Activated gamma-delta T cell treated with anti-CD3 and anti-CD28 coated beads, Interleukin-2, amount 50 U/mL, for 16 hours (primary cell): Measurements from ENCODE around the gene EYA4.

Experiments used
- DNase-seq: peaks from one replicate; pipeline ENCODE4 v3.0.0-alpha.2; 2020; ENCODE audit warnings: low read depth

EYA4 gene

GRCh38 chr6:133404151-133404550, 163.0 kb downstream of the EYA4 start:
- DNase-seq: no peak

GRCh38 chr6:133404728-133405127, 163.6 kb downstream of the EYA4 start:
- DNase-seq: no peak

- no peak for DNase-seq
These were observed 166.4 kb downstream of the EYA4 start for GRCh38 chr6:133407320-133408100.

DNA sequence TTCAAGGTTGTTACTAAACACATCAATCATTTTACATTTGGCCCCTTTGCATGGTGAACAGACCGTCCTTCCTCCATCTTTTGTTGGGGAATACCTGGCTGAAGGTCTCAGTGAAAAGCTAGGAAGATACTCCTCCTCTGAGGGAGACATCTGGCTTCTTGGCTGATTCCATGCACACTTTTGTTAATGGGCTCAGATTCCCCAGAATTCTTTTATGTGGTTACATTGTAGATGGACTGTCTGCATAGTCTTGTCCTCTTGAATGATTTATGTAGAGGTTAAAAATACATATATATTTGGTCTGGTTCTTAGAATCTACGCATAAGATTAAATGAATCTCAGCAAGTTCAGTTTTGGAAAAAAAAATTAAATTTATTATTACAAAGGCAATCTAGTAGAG, 167.0 kb downstream of the EYA4 start:
- DNase-seq: no peak

DNA sequence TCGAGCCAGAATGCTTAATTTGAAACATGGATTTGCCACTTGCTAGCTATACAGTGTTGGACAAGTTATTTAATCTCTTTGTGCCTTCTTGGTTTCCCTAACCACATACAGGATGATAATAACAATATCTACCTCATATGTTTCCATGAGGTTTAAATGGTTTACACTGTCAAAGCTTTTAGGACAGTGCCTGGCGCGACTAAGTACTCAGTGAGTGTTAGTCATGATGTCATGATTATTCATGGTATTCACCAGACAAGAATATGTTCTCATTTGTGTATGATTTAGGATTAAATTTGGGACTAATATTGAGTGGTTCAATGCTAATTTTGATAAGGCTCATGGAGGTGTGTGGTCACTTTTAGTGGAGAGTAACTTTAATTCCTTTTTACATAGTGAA, 167.4 kb downstream of the EYA4 start:
- no peak for DNase-seq

DNA sequence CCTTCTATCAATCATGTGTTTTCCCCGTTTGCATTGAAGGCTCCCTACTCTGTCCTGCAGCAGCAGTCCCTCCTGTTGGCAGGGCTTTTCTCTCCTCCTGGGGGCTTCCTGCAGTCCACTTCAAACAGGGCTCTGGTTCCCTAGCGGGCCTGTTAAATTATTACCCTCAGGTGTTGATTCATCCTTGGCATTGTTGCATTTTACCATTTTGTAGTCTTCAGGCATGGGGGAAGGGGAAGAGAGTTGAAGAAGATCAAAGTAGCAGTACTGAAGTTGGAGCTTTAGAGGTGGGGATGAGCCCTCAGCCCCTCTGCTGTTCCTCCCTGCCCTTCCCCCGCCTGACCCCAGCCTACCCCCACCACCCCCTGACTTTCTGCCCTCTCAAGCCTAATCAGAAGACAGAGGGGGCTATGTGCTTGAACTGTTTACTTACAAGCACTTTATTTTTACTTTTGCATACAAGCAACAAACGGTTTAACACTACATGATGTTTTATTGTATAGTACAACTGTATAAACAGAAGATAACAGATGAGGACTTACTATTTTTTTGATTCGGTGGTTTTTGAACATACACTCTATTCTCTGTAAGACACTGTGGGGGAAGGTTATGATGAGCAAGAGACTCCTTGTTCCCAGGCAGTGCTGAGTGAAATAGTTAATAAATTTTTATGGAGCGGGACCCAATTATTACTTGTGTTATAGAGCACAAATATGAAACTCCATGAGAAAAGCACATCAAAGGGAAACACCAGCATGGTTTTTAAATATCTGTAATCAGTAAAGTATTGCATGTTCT, 169.7 kb downstream of the EYA4 start:
- no peak for DNase-seq

DNA sequence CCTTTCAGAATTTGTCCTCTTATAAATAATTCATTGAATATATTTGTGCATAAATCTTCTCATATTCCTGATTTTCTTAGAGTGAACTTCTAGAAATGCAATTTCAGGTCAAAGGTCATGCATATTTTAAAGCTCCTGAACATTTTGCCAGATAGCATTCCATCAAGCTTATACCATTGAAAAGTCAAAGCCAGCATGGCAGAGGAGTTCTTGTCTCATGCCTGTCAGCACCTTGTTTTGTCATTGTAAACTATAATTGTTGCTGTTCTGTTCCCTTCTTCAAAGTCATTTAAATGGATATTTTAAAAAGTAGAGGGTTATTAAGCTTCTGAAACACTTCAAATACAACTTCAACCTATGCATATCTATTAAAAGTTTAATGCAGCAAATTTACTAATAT, 170.6 kb downstream of the EYA4 start:
- DNase-seq: no peak

DNA sequence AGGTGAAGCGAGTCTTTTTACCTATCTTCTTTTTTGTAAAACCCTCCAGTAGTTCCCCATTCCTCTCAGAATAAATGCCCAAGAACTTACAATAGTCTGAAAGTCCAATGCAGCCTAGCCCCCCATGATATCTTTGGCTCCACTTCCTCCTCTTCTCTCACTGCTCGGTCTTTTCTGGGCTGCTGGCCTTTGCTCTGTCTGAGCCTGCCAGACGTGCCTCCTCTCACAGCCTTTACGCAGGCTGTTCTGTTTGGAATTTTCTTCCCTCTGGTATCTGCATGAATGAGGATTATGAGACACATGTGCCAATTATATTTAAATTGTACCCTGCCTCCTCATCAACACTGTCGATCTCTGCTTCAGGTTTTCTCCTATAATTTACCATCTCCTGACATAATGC, 174.1 kb downstream of the EYA4 start:
- DNase-seq: no peak

- DNase-seq: no peak
These were observed 177.0 kb downstream of the EYA4 start for GRCh38 chr6:133418108-133418507.

- no peak for DNase-seq
These were observed 182.1 kb downstream of the EYA4 start for GRCh38 chr6:133423242-133423641.

DNA sequence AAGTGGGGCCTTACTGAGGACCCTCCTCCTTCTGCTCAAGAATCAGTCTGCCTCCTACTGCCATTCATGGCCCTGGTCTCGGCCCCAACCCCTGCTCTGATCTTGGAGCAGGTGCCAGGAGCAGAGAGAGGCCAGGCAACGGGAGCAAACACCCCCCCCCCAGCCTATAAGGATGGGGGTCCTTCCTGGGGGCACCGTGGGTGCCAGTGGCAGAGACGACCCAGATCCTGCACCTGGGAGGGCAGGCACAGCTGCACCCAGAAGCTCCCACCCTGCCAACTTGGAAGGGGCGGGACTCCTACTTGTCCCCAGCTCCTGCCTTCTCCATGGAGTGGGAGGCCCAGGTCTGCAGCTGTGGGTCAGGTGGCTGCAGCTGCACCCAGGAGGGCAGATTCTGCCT, 183.2 kb downstream of the EYA4 start:
- DNase-seq: no peak

GRCh38 chr6:133426038-133426437, 184.9 kb downstream of the EYA4 start:
- DNase-seq: no peak

- DNase-seq: no peak
These were observed 187.1 kb downstream of the EYA4 start for GRCh38 chr6:133428295-133428694.

DNA sequence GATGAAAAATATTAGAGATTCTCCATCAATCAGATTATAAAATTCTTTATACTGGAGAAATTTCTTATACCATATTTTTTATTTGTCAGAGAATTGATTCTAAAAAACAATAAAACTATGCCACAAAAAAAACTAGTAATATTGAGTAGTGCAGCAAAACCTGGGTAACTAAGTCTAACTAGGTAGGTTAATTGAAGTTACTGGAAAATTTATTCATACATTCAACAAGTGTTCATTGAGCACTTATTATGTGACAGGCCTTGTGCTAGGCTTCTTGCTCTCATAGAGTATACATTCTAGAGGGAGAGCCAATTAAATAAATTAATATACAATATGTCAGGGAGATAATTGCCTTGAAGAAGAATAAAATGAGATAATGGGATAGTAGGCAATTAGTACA, 189.4 kb downstream of the EYA4 start:
- DNase-seq: no peak

- DNase-seq: no peak
These were observed 189.9 kb downstream of the EYA4 start for GRCh38 chr6:133431031-133431430.

DNA sequence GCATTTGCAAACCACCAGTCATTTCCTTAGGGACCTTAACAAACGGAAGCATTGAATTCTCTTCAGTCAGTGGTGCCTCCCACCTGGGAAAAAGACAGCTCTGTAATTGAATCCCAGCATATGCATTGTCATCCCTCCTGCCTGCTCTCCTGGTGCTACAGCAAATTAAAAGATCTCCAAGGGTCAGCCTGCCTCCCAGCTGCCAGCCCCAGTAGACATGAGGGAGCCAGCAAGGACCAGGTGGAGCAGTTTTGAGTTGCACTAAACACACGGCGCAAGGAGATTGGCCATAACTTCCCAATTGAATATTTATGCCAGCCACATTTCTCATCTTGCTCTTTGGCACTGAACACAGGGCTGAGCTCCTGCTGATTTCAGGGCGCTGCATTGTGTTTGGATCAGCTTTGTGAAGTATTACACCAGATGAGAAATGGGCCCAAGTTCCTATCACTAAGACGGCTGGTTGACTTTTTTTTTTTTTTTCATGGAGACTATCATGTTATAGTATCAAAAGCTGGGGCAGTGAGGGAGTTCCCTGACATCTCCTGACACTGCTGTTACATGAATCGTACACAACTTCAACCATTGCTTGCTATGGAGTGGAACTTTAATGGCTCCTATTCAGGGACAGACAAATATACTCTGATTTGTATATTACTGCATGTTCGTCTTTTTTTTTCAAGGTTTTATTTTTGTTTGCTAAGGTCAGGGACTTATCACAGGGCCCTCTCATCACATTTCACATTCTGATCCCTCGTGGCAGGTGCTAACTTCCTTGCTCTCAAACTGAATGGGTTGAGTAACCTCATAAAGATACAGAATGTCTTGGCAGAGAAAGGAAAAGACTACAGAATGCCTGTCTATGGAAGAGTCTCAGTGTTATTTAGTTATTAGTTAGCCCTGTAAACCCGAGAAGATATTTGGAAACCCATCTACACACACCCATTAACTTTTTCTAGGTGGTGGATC, 191.1 kb downstream of the EYA4 start:
- DNase-seq: no peak

DNA sequence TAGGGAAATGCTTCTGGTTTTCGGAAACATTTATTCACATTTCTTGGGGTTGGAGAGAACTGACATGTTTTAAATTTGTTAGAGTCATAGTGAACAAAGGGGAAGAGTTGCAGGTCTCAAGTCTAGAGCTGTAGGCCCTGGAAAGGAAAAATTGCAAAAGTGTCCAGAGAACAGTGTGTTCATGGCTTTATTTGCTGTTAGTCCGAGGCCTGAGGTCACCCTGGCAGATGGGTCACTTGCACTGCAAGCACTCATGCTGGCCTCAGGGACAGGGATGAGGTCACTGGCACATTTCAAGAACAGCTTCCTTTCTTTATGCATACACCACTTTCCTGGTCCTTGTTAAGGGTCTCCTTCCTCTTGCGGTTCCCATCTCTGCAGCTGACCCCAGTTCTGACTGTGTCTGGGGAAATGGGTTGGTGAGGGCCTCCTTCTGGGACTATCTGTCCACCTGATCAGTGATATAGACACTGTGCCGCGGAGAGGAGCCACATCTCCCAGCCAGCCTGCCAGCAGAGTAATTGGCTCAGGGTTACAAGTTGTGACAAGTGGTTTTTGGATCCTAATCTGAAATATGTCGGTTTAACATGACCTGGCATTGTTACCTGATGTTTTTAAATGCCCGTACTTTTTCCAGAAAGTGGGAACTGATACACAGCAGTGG, 194.0 kb downstream of the EYA4 start:
- no peak for DNase-seq

GRCh38 chr6:133436652-133437051, 195.5 kb downstream of the EYA4 start:
- DNase-seq: no peak

DNA sequence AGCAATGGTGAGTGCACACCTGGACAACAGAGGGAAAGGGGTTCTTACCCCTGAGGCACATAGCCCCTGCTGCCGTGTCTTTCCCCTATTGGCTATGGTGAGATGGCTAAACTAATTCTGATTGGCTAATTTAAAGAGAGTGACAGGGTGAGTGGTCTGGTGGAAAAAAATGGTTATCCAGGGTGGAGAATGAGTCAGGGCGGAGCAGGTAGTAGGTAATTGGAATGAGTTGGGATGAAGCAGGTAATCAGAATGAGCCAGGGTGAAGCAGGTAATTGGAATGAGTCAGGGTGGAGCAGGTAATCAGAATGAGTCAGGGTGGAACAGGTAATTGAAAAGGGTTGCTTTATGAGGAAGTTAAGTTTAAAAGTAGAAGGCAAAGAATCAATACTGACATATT, 200.3 kb downstream of the EYA4 start:
- no peak for DNase-seq

GRCh38 chr6:133446789-133447188, 205.6 kb downstream of the EYA4 start:
- DNase-seq: no peak

DNA sequence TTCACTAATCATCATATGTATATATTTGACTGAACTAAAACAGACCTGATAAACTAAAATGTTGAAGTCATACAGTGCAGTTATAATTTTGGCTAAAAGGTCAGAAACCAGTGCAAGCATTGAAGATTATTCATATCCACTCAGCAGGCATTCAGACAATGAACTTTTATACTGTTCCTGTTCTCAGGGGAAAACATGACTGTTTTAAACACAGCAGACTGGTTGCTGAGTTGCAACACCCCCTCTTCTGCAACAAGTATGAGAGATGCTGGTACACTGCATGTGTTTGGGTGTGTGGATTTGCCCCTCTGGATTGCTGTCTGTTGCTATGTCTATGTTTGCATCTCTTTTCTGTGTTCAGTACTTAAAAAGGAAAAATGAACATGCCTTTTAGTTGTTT, 206.8 kb downstream of the EYA4 start:
- no peak for DNase-seq

- no peak for DNase-seq
These were observed 215.3 kb downstream of the EYA4 start for GRCh38 chr6:133456439-133456838.
